ENCODE data around the gene TCEA3. TPM values are rescaled to one million over a fixed set of nuclear protein-coding genes. Genes with fewer than 3 reads are reported as not detected.
A peak's percentile ranks its signal among the peaks of the same experiment; 100 is the strongest.

TCEA3 gene
- total RNA-seq, result 2.0 TPM

DNA sequence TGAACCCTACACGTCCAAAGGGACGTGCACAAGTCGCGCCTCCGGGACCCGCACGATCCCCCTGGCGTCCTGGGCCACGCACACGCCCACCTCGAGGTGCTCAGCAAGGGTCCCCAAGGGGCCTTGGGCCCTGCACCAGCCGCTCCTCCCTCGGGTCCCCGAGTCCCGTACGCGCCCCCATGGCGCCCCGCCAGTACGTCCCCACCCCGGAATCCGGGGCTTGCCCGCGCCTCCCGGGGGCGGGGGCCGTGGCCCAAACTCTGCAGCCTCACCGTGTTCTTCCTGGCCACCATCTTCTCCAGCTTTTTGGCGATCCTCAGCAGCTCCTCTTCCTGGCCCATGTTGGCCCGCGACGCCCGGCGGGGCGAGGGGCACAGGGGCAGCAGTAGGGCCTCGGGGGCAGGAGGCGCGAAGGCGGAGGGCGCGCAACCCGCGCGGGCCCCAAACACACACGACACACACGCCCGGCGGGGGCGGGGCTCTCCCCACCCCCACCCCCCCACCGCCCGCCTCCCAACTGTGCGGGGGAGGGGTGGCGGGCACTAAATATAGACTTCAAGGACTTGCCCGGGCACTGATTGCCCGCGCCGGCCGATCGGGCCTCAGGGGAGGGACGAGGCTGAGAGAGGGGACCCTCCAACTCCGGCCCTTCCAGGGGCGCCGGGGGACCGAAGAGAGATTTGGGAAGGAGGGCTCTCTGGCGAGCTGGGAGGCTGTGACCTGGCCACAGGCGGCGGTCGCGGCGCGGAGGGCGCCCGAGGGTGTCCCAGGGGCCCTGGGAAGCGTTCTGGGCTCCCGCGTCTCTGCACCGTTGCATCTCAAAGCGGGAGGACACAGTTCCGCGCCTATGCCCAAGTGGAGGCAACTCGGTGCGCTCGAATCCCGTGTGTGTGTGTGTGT lies at the start of gene TCEA3:
TCEA3 (minus strand) TSS at position 456 of the 900 bp plus-strand sequence; CDS start at position 341, 115 bp downstream.
- peak; percentile 52 to 70 for DNase-seq (ENCODE audit: low spot score in 2 of 2)
- no peak for FAIRE-seq

DNA sequence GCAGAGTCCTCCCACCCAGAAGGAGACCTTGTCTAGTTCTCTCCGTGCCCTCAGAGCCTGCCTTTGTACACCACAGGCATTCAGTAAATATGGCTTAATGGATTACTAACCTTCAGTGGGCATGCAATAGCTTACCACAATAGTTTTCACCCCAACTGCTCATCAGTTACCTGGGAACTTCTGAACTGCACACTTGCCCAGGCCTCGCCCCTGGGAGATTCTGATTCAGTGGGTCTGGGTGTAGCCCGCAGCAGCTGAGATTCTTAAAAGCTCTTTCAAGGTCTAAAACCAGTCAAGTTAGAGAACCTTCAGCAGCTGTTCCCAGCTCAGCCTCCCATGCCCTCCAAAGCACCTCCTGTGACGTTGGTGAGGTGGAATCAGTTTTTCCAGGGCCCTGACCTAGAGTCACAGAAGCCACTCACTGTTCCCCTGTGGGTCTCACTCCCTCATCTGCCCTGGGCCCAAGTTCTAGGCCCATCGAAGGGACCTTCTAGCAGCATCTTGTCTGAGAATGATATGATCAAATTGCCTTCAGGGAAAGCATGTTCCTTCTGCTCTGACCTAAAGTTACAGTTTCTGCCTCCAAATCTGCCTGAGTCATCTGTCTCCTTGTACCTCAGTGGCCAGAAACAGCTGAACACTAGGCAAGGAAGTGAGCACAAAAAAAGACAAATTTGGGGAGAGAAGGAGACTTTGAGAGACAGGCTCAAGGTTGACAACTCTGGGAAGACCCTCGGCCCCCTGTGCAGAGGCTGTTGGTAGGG lies 48.7 kb upstream of the TCEA3 start:
- no peak for DNase-seq (ENCODE audit: low spot score in 2 of 2)
- FAIRE-seq, result no peak

DNA sequence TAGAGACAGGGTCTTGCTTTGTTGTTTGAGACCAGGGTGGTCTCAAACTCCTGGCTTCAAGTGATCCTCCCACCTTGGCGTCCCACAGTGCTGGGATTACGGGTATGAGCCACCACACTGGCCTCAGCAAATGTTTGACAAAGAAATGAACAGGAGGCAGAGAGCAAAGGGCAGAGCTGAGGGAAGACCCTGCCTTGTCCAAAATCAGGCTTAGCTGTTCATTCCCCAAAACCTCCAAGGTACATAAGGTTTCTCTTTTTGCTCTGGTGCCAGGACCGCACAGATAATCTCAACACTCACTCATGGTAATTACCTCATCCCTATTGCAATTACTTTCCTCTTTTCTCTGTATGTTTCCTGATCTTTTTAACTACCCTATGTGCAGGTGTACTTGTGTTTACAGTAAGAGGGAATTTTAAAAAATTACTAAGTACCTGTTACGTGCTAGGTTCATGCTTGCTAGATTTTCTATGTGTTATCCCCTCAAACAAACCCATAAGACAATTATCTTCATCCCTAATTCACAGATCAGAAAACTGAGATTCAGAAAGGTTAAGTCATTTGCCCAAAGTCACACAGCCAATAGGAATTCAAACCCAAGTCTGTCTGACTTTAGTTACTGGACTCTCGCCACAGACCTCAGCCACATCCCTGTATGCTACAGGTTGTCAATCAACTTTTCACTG lies 47.9 kb upstream of the TCEA3 start:
- no peak for DNase-seq (ENCODE audit: low spot score in 2 of 2)
- no peak for FAIRE-seq

DNA sequence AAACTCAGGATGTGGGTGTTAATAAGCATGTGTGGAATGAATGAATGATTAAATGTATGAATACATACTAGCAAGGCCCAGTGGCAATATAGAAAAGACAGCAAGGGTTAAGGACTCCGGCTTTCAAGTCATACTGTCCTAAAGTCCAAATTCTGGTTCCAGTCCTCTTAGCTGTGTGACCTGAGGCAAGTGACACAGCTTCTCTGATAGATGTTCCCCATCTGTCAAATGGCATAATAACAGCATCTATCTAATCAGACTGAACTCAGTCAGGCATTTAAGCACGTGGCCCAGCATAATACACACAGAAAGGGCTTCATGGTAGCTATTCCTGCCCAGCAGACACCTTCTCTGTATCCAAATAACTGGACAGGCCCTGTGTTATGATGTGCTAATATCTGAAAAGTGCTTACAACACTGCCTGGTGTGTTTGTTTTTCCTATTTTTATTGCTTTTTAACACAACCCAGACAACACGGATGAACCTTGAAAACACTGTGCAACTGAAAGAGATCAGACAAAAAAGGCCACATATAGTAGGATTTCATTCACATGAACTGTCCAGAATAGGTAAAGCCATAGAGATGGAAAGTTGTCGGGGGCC lies 47.0 kb upstream of the TCEA3 start:
- FAIRE-seq (no peak), DNase-seq (ENCODE audit: low spot score in 2 of 2) (no peak)

DNA sequence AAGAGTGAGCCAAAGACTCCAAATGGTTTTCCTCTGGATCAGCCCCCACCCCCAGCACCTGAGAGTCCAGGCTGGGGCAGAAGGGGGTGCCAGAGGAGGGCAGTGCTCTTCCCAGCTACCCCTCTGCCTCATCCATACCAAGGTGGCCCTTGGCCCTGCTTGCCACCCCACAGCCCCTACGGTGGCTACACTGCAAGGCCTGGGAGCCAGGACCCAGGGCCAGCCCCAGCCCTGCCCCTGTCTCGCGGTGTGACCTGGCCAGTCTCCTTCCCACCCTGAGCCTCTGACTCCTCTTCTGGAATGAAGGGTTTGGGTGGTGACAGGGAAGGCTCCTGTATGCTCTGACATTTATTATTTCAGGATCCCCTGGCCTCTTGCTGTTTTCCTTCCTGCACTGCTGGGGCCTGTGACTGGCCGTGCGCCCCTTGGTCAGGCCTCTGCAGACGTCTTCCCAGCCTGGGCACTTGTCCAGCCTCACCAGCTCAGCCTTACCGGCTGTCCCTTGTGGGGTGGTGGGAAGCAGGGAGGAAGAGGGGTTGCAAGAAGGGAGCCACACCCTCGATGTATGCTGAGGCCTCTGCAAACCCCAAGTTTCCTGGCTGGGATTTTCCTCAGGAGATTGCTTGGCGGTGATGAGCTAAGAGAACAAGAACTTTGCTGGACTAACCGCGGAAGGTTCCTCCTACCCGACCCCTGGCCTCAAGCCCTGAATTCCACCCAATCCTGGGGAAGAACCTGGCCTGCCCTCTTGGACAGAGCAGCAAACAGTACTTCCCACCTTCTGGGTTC lies 45.9 kb upstream of the TCEA3 start:
- DNase-seq (ENCODE audit: low spot score in 2 of 2) (no peak), FAIRE-seq (no peak)

DNA sequence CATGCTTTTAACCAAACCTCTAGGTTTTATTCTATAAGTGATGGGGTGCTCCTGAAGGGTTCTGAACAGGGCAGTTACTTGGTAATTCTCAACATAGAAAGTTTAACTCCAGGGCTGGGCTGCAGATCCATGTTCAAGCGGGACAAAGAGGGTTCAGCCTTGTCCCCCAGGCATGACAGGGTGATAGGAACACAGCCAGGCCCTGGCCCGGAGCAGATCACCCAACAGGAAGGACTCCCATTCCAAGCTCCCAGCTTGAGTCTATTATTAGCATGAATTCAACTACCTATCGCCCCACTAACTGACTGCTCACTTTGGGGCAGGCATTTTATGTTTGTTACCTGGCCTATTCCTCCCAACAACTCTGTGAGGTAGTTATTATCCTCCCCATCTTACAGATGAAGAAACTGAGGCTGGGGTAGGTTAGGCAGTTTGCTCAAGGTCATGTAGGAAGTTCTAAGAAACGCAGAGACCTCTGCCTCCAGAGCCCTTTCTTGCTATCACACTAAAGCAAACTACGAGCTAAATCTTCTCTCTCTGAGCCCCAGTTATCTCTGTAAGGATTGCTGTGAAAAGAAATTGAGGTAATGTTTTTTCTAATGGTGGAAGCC lies 44.9 kb upstream of the TCEA3 start:
- DNase-seq (ENCODE audit: low spot score in 2 of 2) (no peak), FAIRE-seq (no peak)

DNA sequence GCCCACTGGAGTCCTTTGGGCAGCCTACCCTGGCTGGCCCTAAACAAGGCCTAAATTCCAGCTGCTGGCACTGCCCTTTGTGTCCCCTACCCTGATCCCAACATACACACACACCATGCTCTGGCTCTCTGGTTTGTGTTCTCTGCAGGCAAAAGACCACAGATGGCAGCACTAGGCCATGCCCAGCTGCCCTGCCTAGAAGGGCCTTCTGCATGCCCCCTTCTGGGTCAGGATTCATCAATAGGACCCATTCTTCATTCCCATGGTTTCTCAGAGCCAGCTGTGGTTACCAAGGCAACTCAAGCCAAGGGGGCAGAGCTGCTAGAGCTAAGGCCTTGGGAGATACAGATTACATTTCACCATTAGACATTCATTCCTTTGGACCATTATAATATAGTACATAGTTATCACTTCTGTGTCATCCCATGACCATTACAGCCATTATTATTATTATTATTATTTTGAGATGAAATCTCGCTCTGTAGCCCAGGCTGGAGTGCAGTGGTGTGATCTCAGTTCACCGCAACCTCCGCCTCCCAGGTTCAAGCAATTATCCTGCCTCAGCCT lies 42.0 kb upstream of the TCEA3 start:
- DNase-seq (ENCODE audit: low spot score in 2 of 2), result peak; percentile 40 to 44
- FAIRE-seq, result no peak

DNA sequence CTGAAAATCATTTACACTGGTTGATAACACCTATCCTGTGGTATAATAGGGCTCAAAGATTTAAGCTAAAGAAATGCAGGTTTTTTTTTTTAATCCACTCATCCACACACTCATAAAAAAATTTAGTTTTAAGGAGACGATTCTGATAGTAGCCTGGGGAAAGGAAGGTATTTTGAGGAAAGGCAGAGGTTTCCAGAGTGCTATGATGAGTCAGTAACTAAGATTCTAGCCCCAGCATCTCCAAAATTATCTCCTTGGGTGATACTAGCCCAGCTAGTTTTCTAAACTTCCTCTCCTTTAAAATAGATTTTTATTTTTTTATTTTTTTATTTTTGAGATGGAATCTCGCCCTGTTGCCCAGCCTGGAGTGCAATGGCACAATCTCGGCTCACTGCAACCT lies 38.7 kb upstream of the TCEA3 start:
- FAIRE-seq (no peak), DNase-seq (ENCODE audit: low spot score in 2 of 2) (no peak)

DNA sequence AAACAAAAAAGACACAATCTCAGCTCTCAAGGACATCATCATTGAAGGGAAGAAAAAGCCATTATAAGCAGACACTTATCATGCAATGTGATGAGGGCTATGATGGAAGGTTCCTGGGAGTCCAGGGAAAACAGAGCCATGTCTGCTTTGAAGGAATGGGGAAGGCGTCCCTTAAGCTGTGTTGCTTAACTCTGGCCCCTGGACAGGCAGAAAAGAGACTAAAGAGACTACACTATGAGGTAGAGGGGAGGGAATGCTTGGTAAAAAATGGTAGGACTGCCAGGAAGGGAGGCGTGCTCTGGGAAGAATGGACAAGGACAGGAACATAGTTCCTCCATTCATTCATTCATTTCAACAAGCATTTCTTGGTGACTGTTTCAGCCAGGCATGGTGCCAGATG lies 38.2 kb upstream of the TCEA3 start:
- no peak for FAIRE-seq
- DNase-seq (ENCODE audit: low spot score in 2 of 2), result no peak

DNA sequence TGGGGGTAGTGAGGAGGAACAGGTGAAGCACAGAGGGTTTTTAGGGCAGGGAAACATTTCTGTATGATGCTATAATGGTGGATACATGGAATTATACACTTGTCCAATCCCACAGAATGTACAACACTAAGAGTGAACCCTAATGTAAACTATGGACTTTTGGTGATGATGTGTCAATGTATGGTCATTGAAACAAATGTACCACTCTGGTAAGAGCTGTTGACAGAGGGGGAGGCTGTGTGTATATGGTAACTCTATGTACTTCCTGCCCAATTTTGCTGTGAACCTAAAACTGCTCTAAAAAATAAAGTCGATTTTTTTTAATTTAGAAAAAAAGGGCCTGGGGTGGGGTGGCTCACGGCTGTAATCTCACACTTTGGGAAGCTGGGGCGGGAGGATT lies 36.5 kb upstream of the TCEA3 start:
- DNase-seq (ENCODE audit: low spot score in 2 of 2) (no peak), FAIRE-seq (no peak)

DNA sequence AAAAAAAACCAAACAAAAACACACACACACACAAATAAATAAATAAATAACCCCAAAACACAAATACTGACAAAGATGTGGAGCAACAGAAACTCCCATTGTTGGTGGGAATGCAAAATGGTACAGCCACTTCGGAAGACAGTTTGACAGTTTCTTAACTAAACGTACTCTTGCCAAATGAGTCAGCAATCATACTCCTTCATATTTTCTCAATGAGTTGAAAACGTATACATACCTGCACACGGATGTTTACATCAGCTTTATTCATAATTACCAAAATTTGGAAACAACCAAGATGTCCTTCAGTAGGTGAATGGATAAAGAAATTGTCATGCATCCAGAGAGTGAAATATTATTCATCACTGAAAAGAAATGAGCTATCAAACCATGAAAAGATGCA lies 36.0 kb upstream of the TCEA3 start:
- FAIRE-seq (no peak), DNase-seq (ENCODE audit: low spot score in 2 of 2) (no peak)

DNA sequence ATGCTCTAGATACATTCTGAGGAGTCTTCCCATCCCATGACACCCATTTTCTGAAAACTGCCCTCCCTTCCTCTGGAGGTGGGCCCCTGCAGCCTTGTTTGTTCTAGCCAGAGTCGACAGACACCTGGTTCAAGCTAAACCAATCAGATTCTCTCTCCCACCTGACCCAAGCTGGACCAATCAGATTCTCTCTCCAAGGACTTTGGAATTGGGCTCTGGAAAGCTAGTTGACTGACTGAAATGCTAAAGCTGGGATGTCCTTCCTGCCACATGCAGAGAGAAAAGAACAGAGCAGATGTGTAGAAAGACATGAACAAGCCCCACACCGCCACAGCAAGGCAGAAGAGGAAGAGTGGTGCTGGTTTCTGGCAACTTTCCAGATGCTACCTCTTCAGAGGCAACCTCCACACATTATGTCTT lies 34.8 kb upstream of the TCEA3 start:
- DNase-seq (ENCODE audit: low spot score in 2 of 2), result no peak
- FAIRE-seq, result no peak

DNA sequence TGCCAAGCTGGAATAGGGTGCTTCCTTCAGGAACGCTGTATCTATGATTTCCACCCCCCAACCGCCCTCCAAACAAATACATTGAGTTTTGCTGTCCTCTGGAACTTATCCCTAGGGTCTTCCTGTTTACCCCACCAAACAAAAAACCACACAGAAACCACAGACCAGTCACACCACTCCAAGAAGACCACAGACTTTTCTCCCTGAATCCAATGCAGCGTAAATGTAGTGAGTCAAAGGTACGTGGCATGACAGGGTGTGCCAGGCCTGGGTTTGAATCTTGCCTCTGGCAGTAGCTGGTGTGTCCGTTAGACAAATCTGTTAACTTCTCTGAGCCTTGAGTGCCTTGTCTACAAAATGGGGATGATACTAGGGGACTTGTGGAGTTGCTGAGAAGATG lies 31.7 kb upstream of the TCEA3 start:
- FAIRE-seq (no peak), DNase-seq (ENCODE audit: low spot score in 2 of 2) (no peak)

DNA sequence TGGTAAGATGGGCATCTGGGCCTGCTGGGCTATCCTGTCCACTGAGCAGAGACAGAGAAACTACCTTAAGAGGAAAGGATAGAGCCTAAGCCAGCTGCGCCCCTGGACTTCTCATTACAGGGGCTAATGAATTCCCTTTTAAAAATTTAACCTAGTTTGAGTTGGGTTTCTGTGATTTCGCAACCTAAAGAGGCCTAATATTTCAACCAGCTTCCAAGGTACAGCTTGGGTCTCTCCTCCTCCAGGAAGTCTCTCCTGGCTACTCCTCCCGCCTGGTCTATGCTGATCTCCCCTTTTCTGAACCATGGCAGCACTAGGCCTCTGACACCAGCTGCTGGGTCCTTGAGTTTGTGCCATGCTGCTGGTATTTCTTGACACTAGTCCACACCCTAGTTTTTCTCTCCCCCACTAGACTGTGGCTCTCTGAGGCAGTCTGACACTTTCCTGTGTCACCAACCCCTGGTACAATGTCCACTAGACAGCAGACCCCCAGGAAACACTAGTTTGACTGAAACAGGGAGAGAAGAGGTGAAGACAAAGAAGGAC lies 29.0 kb upstream of the TCEA3 start:
- FAIRE-seq (no peak), DNase-seq (ENCODE audit: low spot score in 2 of 2) (no peak)

DNA sequence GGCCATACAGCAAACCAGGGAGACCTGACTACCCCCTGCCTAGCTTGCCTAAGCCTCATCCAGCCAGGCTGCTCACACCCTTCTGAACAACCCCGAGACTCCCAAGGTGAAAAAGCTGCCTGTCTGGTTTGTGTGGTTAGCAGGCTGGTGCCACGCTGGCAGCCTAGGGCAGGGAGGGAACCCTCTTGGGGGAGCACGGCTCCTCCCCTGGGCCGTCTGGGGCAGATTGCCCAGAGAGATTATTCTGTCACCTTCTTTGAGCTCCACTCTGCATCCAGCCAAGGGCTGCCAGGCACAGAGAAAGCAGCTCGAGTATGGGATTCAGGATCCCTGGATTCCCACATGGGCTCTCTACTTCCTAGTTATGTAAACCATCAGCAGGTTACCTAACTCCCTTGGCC lies 27.5 kb upstream of the TCEA3 start:
- DNase-seq (ENCODE audit: low spot score in 2 of 2) (no peak), FAIRE-seq (no peak)

DNA sequence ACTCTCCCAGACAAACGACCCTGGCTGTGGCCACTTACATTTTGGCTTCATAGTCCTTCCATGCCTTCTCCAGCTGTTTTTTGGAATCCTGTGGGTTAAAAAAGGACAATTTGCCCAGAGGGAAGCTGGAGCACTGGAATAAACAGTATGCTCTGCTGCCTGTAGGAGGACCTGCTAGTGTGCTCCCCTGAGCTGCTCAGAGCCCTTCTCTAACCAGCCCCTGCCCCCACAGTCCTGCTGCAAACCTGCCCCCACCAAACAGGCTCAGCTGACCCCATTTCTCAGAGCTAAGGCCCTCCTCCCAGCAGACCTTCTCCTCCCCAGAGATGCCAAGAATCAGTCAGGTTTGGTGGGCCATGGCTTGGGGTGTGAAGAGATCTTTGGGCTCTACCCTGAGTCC lies 26.9 kb upstream of the TCEA3 start:
- no peak for FAIRE-seq

DNA sequence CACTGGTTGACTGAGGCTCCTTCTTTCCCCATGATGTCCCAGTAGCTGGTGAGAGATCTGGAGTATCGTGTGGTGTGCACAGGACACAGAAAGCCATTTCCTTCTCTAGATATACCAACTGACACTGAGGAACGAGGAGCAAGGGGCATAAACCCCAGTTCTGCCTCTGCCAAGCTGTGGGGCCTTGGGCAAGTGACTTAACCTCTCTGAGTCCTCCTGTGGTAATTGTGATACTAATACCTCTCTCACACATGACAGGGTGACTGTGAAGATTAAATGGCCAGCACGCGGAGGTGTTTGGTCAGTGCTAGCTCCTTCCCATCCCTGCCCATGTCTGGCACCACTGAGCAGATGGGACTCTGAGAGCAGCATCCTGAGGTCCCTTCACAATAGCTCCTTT lies 26.3 kb upstream of the TCEA3 start:
- no peak for DNase-seq (ENCODE audit: low spot score in 2 of 2)
- no peak for FAIRE-seq

More for the DNA sequence above, 26.9 kb upstream of the TCEA3 start:
- no peak for DNase-seq (ENCODE audit: low spot score in 2 of 2)

DNA sequence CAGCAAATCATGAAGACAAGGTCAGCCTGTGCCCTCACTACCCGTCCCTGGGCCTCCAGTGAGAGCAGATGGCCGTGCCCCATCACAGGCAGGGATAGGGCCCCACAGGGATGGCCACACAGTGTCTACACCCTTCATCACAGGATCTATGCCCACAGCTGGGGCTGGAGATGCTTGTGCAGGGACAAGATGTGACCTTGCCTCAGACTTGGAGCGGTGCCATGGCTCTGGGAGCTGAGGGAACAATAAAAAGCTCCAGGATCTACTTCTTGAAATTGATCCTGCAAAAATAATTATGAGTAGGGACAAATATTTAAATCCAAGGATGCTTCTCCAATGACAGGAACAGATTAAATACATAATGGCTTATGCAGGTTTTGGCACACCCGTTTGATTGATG lies 25.4 kb upstream of the TCEA3 start:
- DNase-seq (ENCODE audit: low spot score in 2 of 2) (no peak), FAIRE-seq (no peak)

DNA sequence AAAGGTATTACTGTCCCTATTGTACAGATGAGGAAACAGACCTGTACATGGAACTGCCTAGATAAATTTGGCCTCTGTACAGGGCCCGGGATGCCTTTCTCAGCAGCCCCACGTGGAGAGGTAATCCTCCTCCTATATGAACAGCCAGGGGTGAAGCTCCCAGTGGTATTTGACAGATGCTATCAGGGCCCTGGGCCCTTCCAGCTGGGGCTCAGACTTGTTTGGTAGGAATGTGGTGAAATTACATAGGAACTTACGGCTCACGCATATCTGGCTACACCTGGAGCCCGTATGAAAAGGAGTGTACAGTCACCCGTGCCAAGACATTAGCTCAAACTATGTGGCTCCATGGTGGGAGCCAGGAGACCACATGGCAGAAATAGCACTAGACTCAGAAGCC lies 24.8 kb upstream of the TCEA3 start:
- FAIRE-seq (no peak), DNase-seq (ENCODE audit: low spot score in 2 of 2) (no peak)
